ENCODE measurements around the gene LSM7. TPM values are rescaled to one million over a fixed set of nuclear protein-coding genes. Genes with fewer than 3 reads are reported as not detected.
"Not testable (repeated sequence)": the region's sequence is repeated elsewhere in the genome, so short reads cannot be mapped to it uniquely, and the experiment has no call there.

Gene LSM7
- polyA plus RNA-seq, 1 experiment: 165 TPM

DNA sequence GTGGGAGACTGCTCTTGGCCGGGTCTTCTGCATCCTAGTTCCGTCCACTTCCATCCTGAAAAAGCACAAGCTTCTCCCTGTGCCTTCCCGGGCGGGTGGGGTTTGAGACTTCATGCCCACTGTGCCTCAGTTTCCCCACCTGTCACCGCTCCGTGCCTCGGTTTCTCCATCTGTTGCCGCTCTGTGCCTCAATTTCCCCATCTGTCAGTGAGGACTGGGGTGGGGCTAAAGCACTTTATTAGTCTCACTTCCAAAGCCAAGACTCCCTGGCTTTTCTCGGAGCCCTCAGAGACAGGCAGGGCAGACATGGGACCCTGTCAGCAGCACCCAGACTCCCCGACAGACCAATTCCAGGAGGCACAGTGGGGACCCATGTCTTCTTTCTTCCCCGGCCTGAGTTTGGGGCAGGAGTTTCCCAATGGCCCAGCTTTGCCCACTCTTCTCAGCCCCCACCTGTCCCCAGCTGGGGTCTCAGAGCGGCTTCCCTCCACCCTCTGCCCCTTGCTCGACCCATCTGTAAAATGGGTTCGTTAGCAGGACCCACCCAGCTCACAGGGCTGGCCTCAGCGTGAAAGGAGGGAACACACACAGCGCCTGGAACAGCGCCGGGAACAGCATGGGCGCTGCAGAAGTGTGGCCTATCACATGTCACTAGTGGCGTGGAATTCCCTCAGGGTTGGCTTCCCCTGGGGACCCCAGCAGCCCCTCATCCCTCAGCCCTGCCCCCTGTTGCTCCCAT, 41.8 kb downstream of the LSM7 start:
- H3K36me3 ChIP-seq (ENCODE audit: control insufficient read depth, insufficient read depth, low read length): no peaks in the 10 kb centered on the region
- DNase-seq (ENCODE audit: low read depth): no peak
- TF ChIP-seq CTCF (IDR thresholded peaks at IDR 0.05; ENCODE audit: insufficient read depth, low read depth, low read length): no peak
- ChIA-PET POLR2A (no interaction called here), CTCF (interaction anchor here (0.6 to 5.3 kb wide), 2 partner anchors 12 to 194 kb away, joined by 7 to 34 read pairs; no protein-coding TSS in a partner anchor)
- H3K27me3 ChIP-seq (ENCODE audit: control insufficient read depth, insufficient read depth, low read length): peaks cover 27% of the 10 kb centered on the region
- no peak overlapping the region for H3K4me3 ChIP-seq (ENCODE audit: low read depth, low read length)

DNA sequence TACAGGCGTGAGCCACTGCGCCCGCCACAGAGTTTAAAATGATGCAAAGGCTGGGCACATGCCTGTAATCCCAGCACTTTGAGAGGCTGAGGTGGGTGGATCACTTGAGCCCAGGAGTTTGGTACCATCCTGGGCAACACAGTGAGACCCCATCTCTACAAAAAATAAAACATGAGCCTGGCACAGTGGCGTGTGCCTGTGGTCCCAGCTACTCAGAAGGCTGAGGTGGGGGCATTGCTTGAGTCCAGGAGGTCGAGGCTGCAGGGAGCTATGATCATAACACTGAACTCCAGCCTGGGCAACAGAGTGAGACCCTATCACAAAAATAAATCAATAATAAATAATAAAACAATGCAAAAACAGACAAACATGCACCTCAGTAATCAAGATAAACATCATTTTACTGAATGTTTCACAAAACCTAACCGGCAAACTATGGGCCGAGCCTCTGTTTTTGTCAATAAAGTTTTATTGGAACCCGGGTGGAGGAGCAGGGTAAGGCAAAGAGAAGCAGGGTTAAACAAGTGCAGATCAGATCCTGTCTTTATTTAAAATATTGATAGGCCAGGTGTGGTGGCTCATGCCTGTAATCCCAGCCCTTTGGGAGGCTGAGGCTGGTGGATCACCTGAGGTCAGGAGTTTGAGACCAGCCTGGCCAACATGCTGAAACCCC, 44.4 kb downstream of the LSM7 start:
- DNase-seq (ENCODE audit: low read depth): no peak
- TF ChIP-seq CTCF (IDR thresholded peaks at IDR 0.05; ENCODE audit: insufficient read depth, low read depth, low read length): no peak
- H3K4me3 ChIP-seq (ENCODE audit: low read depth, low read length): no peak overlapping the region
- ChIA-PET POLR2A (no interaction called here), CTCF (interaction anchor here (1.0 kb wide), 1 partner anchor 11 kb away, joined by 3 read pairs; no protein-coding TSS in a partner anchor)
- H3K27me3 ChIP-seq (ENCODE audit: control insufficient read depth, insufficient read depth, low read length): peaks cover 13% of the 10 kb centered on the region
- no peaks in the 10 kb centered on the region for H3K36me3 ChIP-seq (ENCODE audit: control insufficient read depth, insufficient read depth, low read length)

GRCh38 chr19:2282862-2283237, 45.5 kb downstream of the LSM7 start:
- POLR2A ChIA-PET: no interaction called here

GRCh38 chr19:2282062-2282861, 46.1 kb downstream of the LSM7 start, which contains the start of gene PEAK3:
Gene PEAK3, minus strand, starts transcription at chr19:2282175. Its CDS starts 1,244 bp downstream, at chr19:2280931.
- 0 out of 2 replicates have a peak, but pooled peaks cover under 1% of the 10 kb centered on the region for H3K27me3 ChIP-seq (ENCODE audit: control insufficient read depth, insufficient read depth, low read length)
- POLR2A ChIA-PET: no interaction called here
- no peak for TF ChIP-seq CTCF (IDR thresholded peaks at IDR 0.05; ENCODE audit: insufficient read depth, low read depth, low read length)
- CTCF ChIA-PET: interaction anchor here (1.4 to 1.7 kb wide), 2 partner anchors 9 to 34 kb away, joined by 4 read pairs; no protein-coding TSS in a partner anchor
- peak within 1 kb of the TSS; percentile 28 for H3K4me3 ChIP-seq (ENCODE audit: low read depth, low read length)
- H3K36me3 ChIP-seq (ENCODE audit: control insufficient read depth, insufficient read depth, low read length): no peaks in the 10 kb centered on the region
- DNase-seq (ENCODE audit: low read depth): no peak

More at GRCh38 chr19:2282862-2283237, 45.5 kb downstream of the LSM7 start:
- Histone ChIP-seq H3K36me3 (ENCODE audit: control insufficient read depth, insufficient read depth, low read length) (no peaks in the 10 kb centered on the region), H3K4me3 (ENCODE audit: low read depth, low read length) (no peak overlapping the region), H3K27me3 (ENCODE audit: control insufficient read depth, insufficient read depth, low read length) (peaks cover 5% of the 10 kb centered on the region; the same call in 1 of the 2 replicates)
- CTCF ChIA-PET: interaction anchor here (1.0 to 1.7 kb wide), 3 partner anchors 9 to 33 kb away, joined by 3 to 4 read pairs (median 4); no protein-coding TSS in a partner anchor
- TF ChIP-seq CTCF (IDR thresholded peaks at IDR 0.05; ENCODE audit: insufficient read depth, low read depth, low read length): no peak
- no peak for DNase-seq (ENCODE audit: low read depth)

GRCh38 chr19:2281265-2282061, 46.9 kb downstream of the LSM7 start:
- DNase-seq (ENCODE audit: low read depth): not testable (repeated sequence)

More at GRCh38 chr19:2281265-2282061, 46.9 kb downstream of the LSM7 start:
- peak overlapping the region; percentile 28 for H3K4me3 ChIP-seq (ENCODE audit: low read depth, low read length)
- CTCF ChIA-PET: interaction anchor here (1.4 to 1.7 kb wide), 2 partner anchors 10 to 34 kb away, joined by 4 read pairs; no protein-coding TSS in a partner anchor
- H3K36me3 ChIP-seq (ENCODE audit: control insufficient read depth, insufficient read depth, low read length); POLR2A ChIA-PET; H3K27me3 ChIP-seq (ENCODE audit: control insufficient read depth, insufficient read depth, low read length): not testable (repeated sequence)
